CD4-positive, alpha-beta memory T cell (primary cell): ENCODE results near the gene KHSRP. TPM values are rescaled to one million over a fixed set of nuclear protein-coding genes. Genes with fewer than 3 reads are reported as not detected.
A peak's percentile ranks its signal among the peaks of the same experiment; 100 is the strongest.

Source experiments
- CTCF ChIA-PET: fragments of 350-600 bp; sonication (Branson Sonifier 250); formaldehyde crosslinking; loops from one replicate; lab custom pipeline; 2021; ENCODE audit warnings: inconsistent platforms; ENCODE audit not compliant: partially characterized antibody; lab: Charles Lee
- POLR2A ChIA-PET: fragments of 350-600 bp; sonication (Branson Sonifier 250); formaldehyde crosslinking; loops from one replicate; lab custom pipeline; 2021; ENCODE audit not compliant: partially characterized antibody; lab: Charles Lee
- DNase-seq, 5 donors: peaks; one replicate each; pipeline versions ENCODE4 v3.0.0 to v3.0.0-alpha.2; 2020 to 2022; ENCODE audit warnings: mixed read lengths in 1 of 5
- H3K27ac ChIP-seq: one replicate; pipeline ENCODE4 v1.7.0; 2013; ENCODE audit warnings: low read depth, low read length
- H3K27me3 ChIP-seq: 2 replicates; pipeline ENCODE4 v1.7.0; 2013; ENCODE audit warnings: mild to moderate bottlenecking, low read length, moderate library complexity; ENCODE audit not compliant: insufficient read depth
- H3K36me3 ChIP-seq: 2 replicates; pipeline ENCODE4 v1.7.0; 2013; ENCODE audit warnings: mild to moderate bottlenecking, low read length, moderate library complexity; ENCODE audit not compliant: insufficient read depth
- H3K4me1 ChIP-seq: 2 replicates; pipeline ENCODE4 v1.7.0; 2013; ENCODE audit warnings: mild to moderate bottlenecking, low read length, moderate library complexity; ENCODE audit not compliant: insufficient read depth
- H3K4me3 ChIP-seq, 2 donors: one replicate each; pipeline ENCODE4 v1.7.0; 2013; ENCODE audit warnings: low read length in 2 of 2, mild to moderate bottlenecking in 1 of 2
- H3K9me3 ChIP-seq, 2 donors: one replicate each; pipeline ENCODE4 v1.7.0; 2013; ENCODE audit warnings: low read length in 2 of 2, control low read depth in 1 of 2; ENCODE audit not compliant: control insufficient read depth in 1 of 2
- H3K27ac Mint-ChIP-seq, 7 donors: one replicate each; pipeline ENCODE4 v1.8.0; 2020 to 2021; ENCODE audit warnings: mixed read lengths in 7 of 7, mild to moderate bottlenecking in 6 of 7, inconsistent platforms in 3 of 7, moderate library complexity in 3 of 7
- H3K27me3 Mint-ChIP-seq, 2 donors: one replicate each; pipeline ENCODE4 v1.8.0; 2020 to 2021; ENCODE audit warnings: mixed read lengths in 2 of 2
- H3K36me3 Mint-ChIP-seq, 2 donors: one replicate each; pipeline ENCODE4 v1.8.0; 2020 to 2021; ENCODE audit warnings: mixed read lengths in 2 of 2, inconsistent platforms in 1 of 2, mild to moderate bottlenecking in 1 of 2
- H3K4me1 Mint-ChIP-seq, 4 donors: one replicate each; pipeline ENCODE4 v1.8.0; 2020 to 2021; ENCODE audit warnings: mixed read lengths in 4 of 4, mild to moderate bottlenecking in 1 of 4
- H3K4me3 Mint-ChIP-seq, 8 donors: one replicate each; pipeline ENCODE4 v1.8.0; 2020 to 2021; ENCODE audit warnings: mixed read lengths in 8 of 8, mild to moderate bottlenecking in 7 of 8, moderate library complexity in 6 of 8, inconsistent platforms in 3 of 8
- H3K9me3 Mint-ChIP-seq, 8 donors: one replicate each; pipeline ENCODE4 v1.8.0; 2020 to 2021; ENCODE audit warnings: mixed read lengths in 8 of 8, mild to moderate bottlenecking in 5 of 8, inconsistent platforms in 3 of 8, moderate library complexity in 1 of 8
- intact Hi-C: fragments of 100-400 bp; cut with micrococcal nuclease; formaldehyde crosslinking; loops from one replicate; pipeline ENCODE4 v1.15.1; 2023
- polyA plus RNA-seq, 2 donors: library from polyadenylated mRNA; unstranded; fragments of 300-500 nt; fragmentation: Illumina TruSeq; gene quantifications; one replicate each; pipeline ENCODE4 v1.2.3, GENCODE V29; 2021
- total RNA-seq, 2 experiments: library from RNA; stranded (reverse); gene quantifications; one replicate each; pipeline ENCODE4 v1.2.3, GENCODE V29; 2021

KHSRP gene
- total and polyA plus RNA-seq, 4 experiments from 2014 or later: 4.3 to 169 (median 96.7) TPM

DNA sequence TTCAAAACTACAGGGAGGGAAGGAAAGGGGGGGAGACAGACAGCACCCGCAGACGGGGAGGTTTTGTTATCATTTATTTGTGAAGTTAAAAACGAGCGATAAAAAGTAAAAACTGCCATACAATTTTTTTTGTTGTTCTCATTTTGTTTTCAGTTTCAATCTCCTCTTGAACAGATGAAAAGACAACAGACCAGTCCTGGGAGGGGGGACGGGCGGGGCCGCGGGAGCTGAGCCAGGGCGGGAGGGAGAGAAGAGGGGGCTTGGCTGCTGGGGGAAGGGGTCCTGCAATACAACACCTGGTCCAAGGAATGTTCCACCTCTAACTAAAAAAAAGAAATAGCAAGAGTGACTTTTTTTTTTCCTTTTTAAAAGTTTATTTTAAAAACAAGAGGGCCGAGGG, 11.3 kb downstream of the KHSRP start:
- no peaks in the 10 kb centered on the region for H3K9me3 ChIP-seq
- ChIA-PET CTCF (no interaction called here), POLR2A (no interaction called here)
- Mint-ChIP-seq H3K27me3 (no peaks in the 10 kb centered on the region), H3K4me1 (no peaks in the 10 kb centered on the region), H3K36me3 (peaks cover 21 to 34% of the 10 kb centered on the region in 2 donors), H3K4me3 (no peak overlapping the region), H3K27ac (no peak overlapping the region), H3K9me3 (peaks cover 0 to 1% (median 0%) of the 10 kb centered on the region in 8 donors)
- H3K36me3 ChIP-seq: peaks cover 41% of the 10 kb centered on the region
- H3K27me3 ChIP-seq: no peaks in the 10 kb centered on the region
- H3K4me1 ChIP-seq: no peaks in the 10 kb centered on the region
- no peak overlapping the region for H3K27ac ChIP-seq
- DNase-seq: no peak
- H3K4me3 ChIP-seq: no peak overlapping the region
- intact Hi-C loops: no loop called here

DNA sequence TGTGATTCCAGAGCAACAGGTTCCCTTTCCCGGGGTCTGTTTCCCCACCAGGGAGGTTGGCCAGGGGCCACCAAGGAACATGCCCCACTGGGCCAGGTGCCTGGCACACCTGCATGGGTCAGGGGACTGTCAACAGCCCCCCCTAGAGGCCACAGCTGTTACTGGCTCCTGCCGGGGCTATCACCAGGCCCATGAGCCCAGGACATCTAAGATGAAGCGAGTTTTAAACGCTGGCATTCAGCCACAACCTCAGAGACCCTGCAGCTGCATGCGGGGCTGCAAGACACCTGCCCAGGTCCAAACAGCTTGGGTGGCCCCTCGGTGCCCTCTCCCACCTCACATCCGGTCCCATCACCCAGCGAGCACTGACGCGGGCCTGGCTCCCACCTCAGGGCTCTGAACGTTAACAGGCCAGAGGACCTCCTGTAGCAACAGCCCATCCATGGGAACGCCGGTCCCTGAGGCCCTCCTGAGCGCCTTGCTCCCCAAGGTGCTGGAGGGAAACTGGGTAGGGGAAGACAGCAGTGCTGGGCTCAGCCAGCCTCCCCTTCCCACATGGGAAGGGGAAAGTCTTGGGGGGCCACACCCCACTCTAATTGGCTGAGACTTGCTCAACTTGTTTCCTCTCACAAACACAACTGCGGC, 12.0 kb downstream of the KHSRP start:
- H3K27ac ChIP-seq: no peak overlapping the region
- Mint-ChIP-seq H3K36me3 (peaks cover 17 to 31% of the 10 kb centered on the region in 2 donors), H3K4me1 (no peaks in the 10 kb centered on the region), H3K9me3 (peaks cover 0 to 1% (median 0%) of the 10 kb centered on the region in 8 donors), H3K27ac (no peak overlapping the region), H3K27me3 (no peaks in the 10 kb centered on the region), H3K4me3 (no peak overlapping the region)
- H3K4me3 ChIP-seq: no peak overlapping the region
- CTCF ChIA-PET: interaction anchor here (1.1 kb wide), 1 partner anchor 9 kb away, joined by 3 read pairs; no protein-coding TSS in a partner anchor
- DNase-seq: peak; percentile 36 to 53 (median 49)
- no peaks in the 10 kb centered on the region for H3K9me3 ChIP-seq
- H3K36me3 ChIP-seq: peaks cover 33% of the 10 kb centered on the region
- H3K4me1 ChIP-seq: no peaks in the 10 kb centered on the region
- intact Hi-C loops: no loop called here
- POLR2A ChIA-PET: interaction anchor here (0.6 kb wide), 1 partner anchor 11 kb away, joined by 3 read pairs; no protein-coding TSS in a partner anchor
- H3K27me3 ChIP-seq: no peaks in the 10 kb centered on the region

DNA sequence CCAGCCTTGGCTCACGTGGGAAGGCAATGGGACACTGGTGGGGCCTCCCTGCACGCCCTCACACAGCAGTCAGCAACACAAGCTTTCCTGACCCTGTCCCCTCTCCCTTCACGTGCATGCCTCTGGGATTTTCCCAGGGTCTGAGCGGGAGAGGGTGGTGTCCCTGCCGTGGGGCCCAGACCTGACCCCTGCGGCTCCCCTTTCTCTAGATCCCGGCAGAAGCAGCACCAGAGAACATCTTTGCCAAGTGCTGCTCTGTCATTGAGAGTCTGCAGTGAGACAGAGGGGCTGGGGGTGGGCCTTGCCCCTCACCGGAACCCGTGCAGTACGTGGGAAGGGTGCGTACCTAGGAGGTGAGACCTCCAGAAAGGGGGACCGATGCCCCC, 12.6 kb downstream of the KHSRP start:
- Histone ChIP-seq H3K36me3 (peaks cover 28% of the 10 kb centered on the region), H3K9me3 (no peaks in the 10 kb centered on the region), H3K27ac (no peak overlapping the region), H3K4me3 (no peak overlapping the region), H3K4me1 (no peaks in the 10 kb centered on the region), H3K27me3 (no peaks in the 10 kb centered on the region)
- Mint-ChIP-seq H3K27me3 (no peaks in the 10 kb centered on the region), H3K4me1 (no peaks in the 10 kb centered on the region), H3K36me3 (peaks cover 17 to 29% of the 10 kb centered on the region in 2 donors), H3K9me3 (no peaks in the 10 kb centered on the region), H3K4me3 (no peak overlapping the region), H3K27ac (peak overlapping the region in 1 of 7 donors; percentile 24)
- CTCF ChIA-PET: interaction anchor here (1.1 kb wide), 1 partner anchor 9 kb away, joined by 3 read pairs; no protein-coding TSS in a partner anchor
- intact Hi-C loops: no loop called here
- DNase-seq: no peak
- POLR2A ChIA-PET: interaction anchor here (0.6 kb wide), 1 partner anchor 11 kb away, joined by 3 read pairs; no protein-coding TSS in a partner anchor

DNA sequence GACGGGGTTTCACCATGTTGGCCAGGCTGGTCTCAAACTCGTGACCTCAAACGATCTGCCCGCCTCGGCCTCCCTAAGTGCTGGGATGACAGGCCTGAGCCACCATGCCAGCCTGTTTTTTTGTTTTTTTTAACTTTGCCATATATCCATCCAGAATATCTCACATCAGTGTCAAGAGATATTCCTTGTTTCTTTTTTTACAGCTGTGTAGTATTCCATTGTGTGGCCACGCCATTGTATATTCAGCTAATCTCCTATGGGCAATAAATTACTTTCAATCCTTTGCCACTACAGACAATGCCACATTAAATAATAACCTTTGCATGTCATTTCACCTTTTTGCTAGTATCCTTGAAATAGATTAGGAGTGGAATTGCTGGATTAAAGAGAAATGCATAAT, 15.3 kb downstream of the KHSRP start:
- Histone ChIP-seq H3K4me3 (no peak overlapping the region), H3K4me1 (no peaks in the 10 kb centered on the region), H3K27me3 (no peaks in the 10 kb centered on the region), H3K9me3 (no peaks in the 10 kb centered on the region), H3K27ac (no peak overlapping the region), H3K36me3 (peaks cover 4% of the 10 kb centered on the region)
- DNase-seq: no peak
- Mint-ChIP-seq H3K36me3 (peaks cover 12 to 13% of the 10 kb centered on the region in 2 donors), H3K9me3 (no peaks in the 10 kb centered on the region), H3K4me3 (no peak overlapping the region), H3K27me3 (no peaks in the 10 kb centered on the region), H3K4me1 (no peaks in the 10 kb centered on the region), H3K27ac (peak overlapping the region in 1 of 7 donors; percentile 8)
- POLR2A ChIA-PET: no interaction called here
- CTCF ChIA-PET: interaction anchor here (1.0 kb wide), 1 partner anchor 11 kb away, joined by 4 read pairs; no protein-coding TSS in a partner anchor
- intact Hi-C loops: no loop called here

- Mint-ChIP-seq H3K4me1 (no peaks in the 10 kb centered on the region), H3K9me3 (no peaks in the 10 kb centered on the region), H3K27ac (no peak overlapping the region), H3K27me3 (peaks cover 0 to 1% of the 10 kb centered on the region in 2 donors), H3K36me3 (no peaks in the 10 kb centered on the region), H3K4me3 (no peak overlapping the region)
- Histone ChIP-seq H3K9me3 (no peaks in the 10 kb centered on the region), H3K36me3 (no peaks in the 10 kb centered on the region), H3K27me3 (no peaks in the 10 kb centered on the region), H3K4me3 (no peak overlapping the region), H3K27ac (no peak overlapping the region), H3K4me1 (no peaks in the 10 kb centered on the region)
- ChIA-PET CTCF (interaction anchor here (0.8 kb wide), 1 partner anchor 49 kb away, joined by 3 read pairs; no protein-coding TSS in a partner anchor), POLR2A (no interaction called here)
- no peak for DNase-seq
- intact Hi-C loops: no loop called here
These were observed 18.2 kb downstream of the KHSRP start for GRCh38 chr19:6406401-6406800.

- no peaks in the 10 kb centered on the region for H3K4me1 ChIP-seq
- DNase-seq: no peak
- intact Hi-C loops: no loop called here
- no peaks in the 10 kb centered on the region for H3K9me3 ChIP-seq
- no peaks in the 10 kb centered on the region for H3K36me3 Mint-ChIP-seq
- H3K27ac ChIP-seq: no peak overlapping the region
- no peaks in the 10 kb centered on the region for H3K9me3 Mint-ChIP-seq
- H3K27me3 Mint-ChIP-seq: peaks cover 0 to 2% of the 10 kb centered on the region in 2 donors
- CTCF ChIA-PET: no interaction called here
- no peak overlapping the region for H3K4me3 Mint-ChIP-seq
- POLR2A ChIA-PET: no interaction called here
- no peak overlapping the region for H3K4me3 ChIP-seq
- H3K36me3 ChIP-seq: no peaks in the 10 kb centered on the region
- H3K27me3 ChIP-seq: no peaks in the 10 kb centered on the region
- H3K27ac Mint-ChIP-seq: no peak overlapping the region
- H3K4me1 Mint-ChIP-seq: no peaks in the 10 kb centered on the region
These were observed 21.6 kb downstream of the KHSRP start for GRCh38 chr19:6402837-6403608.

GRCh38 chr19:6402058-6402457, 22.6 kb downstream of the KHSRP start:
- DNase-seq: no peak
- Histone ChIP-seq H3K4me1 (no peaks in the 10 kb centered on the region), H3K36me3 (no peaks in the 10 kb centered on the region), H3K27me3 (no peaks in the 10 kb centered on the region), H3K9me3 (no peaks in the 10 kb centered on the region), H3K27ac (no peak overlapping the region), H3K4me3 (no peak overlapping the region)
- intact Hi-C loops: no loop called here
- Mint-ChIP-seq H3K4me1 (no peaks in the 10 kb centered on the region), H3K27me3 (peaks cover 0 to 2% of the 10 kb centered on the region in 2 donors), H3K27ac (peak overlapping the region in 1 of 7 donors; percentile 45), H3K36me3 (no peaks in the 10 kb centered on the region), H3K4me3 (no peak overlapping the region), H3K9me3 (no peaks in the 10 kb centered on the region)
- ChIA-PET CTCF (no interaction called here), POLR2A (no interaction called here)
